Measurements from ENCODE around the gene TMEM62. TPM values are rescaled to one million over a fixed set of nuclear protein-coding genes. Genes with fewer than 3 reads are reported as not detected.

The TMEM62 gene
- polyA plus RNA-seq, 1 donor from 2014 or later, result 8.7 TPM

GRCh38 chr15:43121863-43122262 is 11.5 kb upstream of the TMEM62 start:
- no peak for TF ChIP-seq RAD21 (conservative IDR thresholded peaks at IDR 0.05)
- TF ChIP-seq MXI1 (conservative IDR thresholded peaks at IDR 0.05; ENCODE audit: poor library complexity, severe bottlenecking), result no peak
- TF ChIP-seq TAF1 (IDR thresholded peaks at IDR 0.05; ENCODE audit: low read depth), result no peak
- TF ChIP-seq CTCF (IDR thresholded peaks at IDR 0.05; ENCODE audit: poor library complexity, severe bottlenecking), result no peak
- Histone ChIP-seq H3K9me2 (ENCODE audit: insufficient read depth, low read length) (no peaks in the 10 kb centered on the region), H3K4me3 (ENCODE audit: low read length) (peak overlapping the region; percentile 69), H3K27ac (ENCODE audit: low read length) (peak overlapping the region; percentile 90), H3K27me3 (ENCODE audit: insufficient read depth, low read depth, low read length) (peaks cover 5% of the 10 kb centered on the region), H3F3A (ENCODE audit: insufficient read depth, low read length, poor library complexity, severe bottlenecking) (no peaks in the 10 kb centered on the region), H3K36me3 (ENCODE audit: insufficient read depth, low read length) (no peaks in the 10 kb centered on the region), H3K79me2 (replicated peaks; ENCODE audit: insufficient read depth, low read length) (no peaks in the 10 kb centered on the region), H3K9me3 (ENCODE audit: low read length) (no peaks in the 10 kb centered on the region), H4K20me1 (ENCODE audit: insufficient read depth) (no peaks in the 10 kb centered on the region), H3K9ac (ENCODE audit: low read length) (no peak overlapping the region), H3K4me2 (ENCODE audit: low read length) (peak overlapping the region; percentile 88), H2AFZ (ENCODE audit: low read depth, low read length) (no peak overlapping the region)

GRCh38 chr15:43125100-43125661 is 8.2 kb upstream of the TMEM62 start:
- H3F3A ChIP-seq (ENCODE audit: insufficient read depth, low read length, poor library complexity, severe bottlenecking), result no peaks in the 10 kb centered on the region

More at GRCh38 chr15:43125100-43125661, 8.2 kb upstream of the TMEM62 start:
- H3K79me2 ChIP-seq (replicated peaks; ENCODE audit: insufficient read depth, low read length), result no peaks in the 10 kb centered on the region
- no peaks in the 10 kb centered on the region for H3K27me3 ChIP-seq (ENCODE audit: insufficient read depth, low read depth, low read length)
- H3K4me2 ChIP-seq (ENCODE audit: low read length), result no peak overlapping the region
- H2AFZ ChIP-seq (ENCODE audit: low read depth, low read length), result no peak overlapping the region
- no peak overlapping the region for H3K4me3 ChIP-seq (ENCODE audit: low read length)
- H3K9me3 ChIP-seq (ENCODE audit: low read length), result no peaks in the 10 kb centered on the region
- no peaks in the 10 kb centered on the region for H4K20me1 ChIP-seq (ENCODE audit: insufficient read depth)
- H3K9ac ChIP-seq (ENCODE audit: low read length), result no peak overlapping the region
- no peaks in the 10 kb centered on the region for H3K36me3 ChIP-seq (ENCODE audit: insufficient read depth, low read length)
- TF ChIP-seq CTCF (IDR thresholded peaks at IDR 0.05; ENCODE audit: poor library complexity, severe bottlenecking), result no peak
- no peak for TF ChIP-seq MXI1 (conservative IDR thresholded peaks at IDR 0.05; ENCODE audit: poor library complexity, severe bottlenecking)
- no peak for TF ChIP-seq REST (IDR thresholded peaks at IDR 0.05; ENCODE audit: borderline replicate concordance)
- no peak for TF ChIP-seq SMC3 (conservative IDR thresholded peaks at IDR 0.05; ENCODE audit: poor library complexity)
- no peak for TF ChIP-seq POLR2AphosphoS5 (IDR thresholded peaks at IDR 0.05)
- no peak for TF ChIP-seq EZH2 (IDR thresholded peaks at IDR 0.05; ENCODE audit: borderline replicate concordance, insufficient read depth, low read length, poor library complexity, severe bottlenecking)
- no peak for TF ChIP-seq EP300 (conservative IDR thresholded peaks at IDR 0.05; ENCODE audit: poor library complexity, severe bottlenecking)
- TF ChIP-seq TAF1 (IDR thresholded peaks at IDR 0.05; ENCODE audit: low read depth), result no peak
- no peak for TF ChIP-seq RAD21 (conservative IDR thresholded peaks at IDR 0.05)
- H3K9me2 ChIP-seq (ENCODE audit: insufficient read depth, low read length), result no peaks in the 10 kb centered on the region
- H3K27ac ChIP-seq (ENCODE audit: low read length), result no peak overlapping the region
